ENCODE measurements around the gene TOB1.

- no peak for TF ChIP-seq POLR2AphosphoS5 (IDR thresholded peaks at IDR 0.05; ENCODE audit: low read depth, low read length)
- no peak for TF ChIP-seq POLR2A (IDR thresholded peaks at IDR 0.05; ENCODE audit: low read depth, low read length)
- TF ChIP-seq TAF1 (IDR thresholded peaks at IDR 0.05; ENCODE audit: borderline replicate concordance, low read depth, low read length): no peak
These were observed 15.5 kb downstream of the TOB1 start for GRCh38 chr17:50850640-50851039.

Data from GM12892 (cell line).